Measurements from ENCODE around the gene ZC2HC1C.
"Not testable (repeated sequence)": the region's sequence is repeated elsewhere in the genome, so short reads cannot be mapped to it uniquely, and the experiment has no call there.

ZC2HC1C gene

DNA sequence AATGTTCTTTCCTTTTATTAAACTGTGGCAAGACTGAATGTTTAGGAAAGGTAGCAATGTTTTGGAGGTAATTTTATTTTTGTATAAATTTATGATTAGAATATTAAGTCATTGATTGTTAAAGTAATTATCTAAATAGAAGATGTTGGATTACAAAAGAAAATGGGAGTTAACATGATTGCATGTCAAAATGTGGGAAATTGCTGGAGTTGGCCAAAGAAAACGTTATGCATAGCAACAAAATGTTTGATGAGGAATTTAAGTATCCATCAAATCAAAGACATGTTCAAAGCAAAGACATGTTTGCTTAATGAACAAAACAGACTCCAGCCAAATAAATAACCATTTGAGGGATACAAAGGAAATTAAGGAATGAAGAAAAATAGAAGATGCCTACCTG, 15.0 kb upstream of the ZC2HC1C start:
- no peak for DNase-seq (ENCODE audit: low read depth)

GRCh38 chr14:75059642-75060041, 9.8 kb upstream of the ZC2HC1C start:
- no peak for DNase-seq (ENCODE audit: low read depth)

DNA sequence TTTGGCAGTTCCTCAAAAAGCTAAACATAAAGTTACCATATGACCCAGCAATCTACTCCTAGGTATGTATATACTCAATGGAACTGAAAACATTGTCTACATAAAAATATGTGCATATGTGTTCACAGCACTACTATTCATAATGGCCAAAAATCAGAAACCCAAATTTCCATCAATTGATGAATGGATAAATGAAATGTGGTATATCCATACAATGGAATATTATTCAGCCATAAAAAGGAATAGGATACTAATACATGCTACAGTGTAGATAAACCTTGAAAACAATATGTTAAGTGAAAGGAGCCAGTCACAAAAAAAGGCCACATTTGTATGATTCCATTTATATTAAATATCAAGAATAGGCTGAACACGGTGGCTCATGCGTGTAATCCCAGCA, 9.0 kb upstream of the ZC2HC1C start:
- no peak for DNase-seq (ENCODE audit: low read depth)

DNA sequence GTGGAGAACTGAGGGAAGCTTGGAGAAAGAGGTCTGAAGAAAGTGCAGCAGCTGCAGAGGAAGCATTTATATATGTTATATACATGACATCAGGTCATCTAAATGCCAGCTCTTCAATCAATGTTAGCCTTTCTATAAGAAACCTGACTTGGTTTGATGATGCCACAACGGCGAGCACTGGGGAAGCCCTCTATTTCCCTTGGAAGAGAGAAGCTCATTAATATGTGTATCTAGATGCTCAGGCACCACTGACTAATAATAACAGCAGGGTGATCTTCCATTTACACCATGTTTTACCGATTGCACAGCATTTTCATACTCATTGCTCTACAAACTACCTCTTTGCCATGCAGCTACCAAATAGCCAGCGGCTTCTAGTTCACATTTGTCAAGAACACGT, 6.4 kb upstream of the ZC2HC1C start:
- no peak for DNase-seq (ENCODE audit: low read depth)

DNA sequence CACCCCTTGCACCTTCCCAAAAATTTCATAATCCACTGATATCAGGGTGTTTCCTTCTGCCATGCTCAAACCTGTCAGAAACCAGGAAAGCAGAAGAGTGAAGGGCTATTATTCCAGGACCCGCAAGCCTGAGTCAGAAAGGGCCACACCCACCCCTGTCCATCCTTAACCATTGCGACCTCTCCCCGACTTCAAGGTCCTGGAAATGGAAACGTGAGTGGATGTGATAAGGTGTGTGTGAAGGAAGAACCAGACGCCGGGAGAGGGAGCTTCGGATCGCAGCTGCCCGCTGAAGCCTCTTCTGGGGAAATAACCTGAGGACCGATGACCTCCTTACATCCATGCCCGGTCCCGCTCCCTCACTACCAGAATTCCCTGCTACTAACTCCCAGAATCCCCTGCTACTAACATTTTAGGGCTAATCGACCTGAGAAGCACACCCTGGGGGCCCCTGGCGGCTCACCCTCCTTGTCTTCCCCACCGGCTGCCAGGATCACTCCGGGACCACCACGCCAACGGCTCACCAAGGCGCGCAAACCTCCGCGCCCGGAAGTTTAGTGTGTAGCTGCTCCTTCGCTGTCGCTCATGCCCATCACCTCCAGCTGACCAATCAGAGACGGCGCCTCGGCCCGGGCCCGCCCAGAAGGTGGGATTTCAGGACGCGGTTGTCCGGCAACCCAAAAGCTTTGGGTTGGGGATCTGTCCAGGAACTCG, 5.8 kb upstream of the ZC2HC1C start, which contains the start of gene ACYP1:
TSS of gene ACYP1 (minus strand) at position 534 of the 714 bp plus-strand sequence. CDS start at position 63, 471 bp downstream.
- DNase-seq (ENCODE audit: low read depth): peak; percentile 79

DNA sequence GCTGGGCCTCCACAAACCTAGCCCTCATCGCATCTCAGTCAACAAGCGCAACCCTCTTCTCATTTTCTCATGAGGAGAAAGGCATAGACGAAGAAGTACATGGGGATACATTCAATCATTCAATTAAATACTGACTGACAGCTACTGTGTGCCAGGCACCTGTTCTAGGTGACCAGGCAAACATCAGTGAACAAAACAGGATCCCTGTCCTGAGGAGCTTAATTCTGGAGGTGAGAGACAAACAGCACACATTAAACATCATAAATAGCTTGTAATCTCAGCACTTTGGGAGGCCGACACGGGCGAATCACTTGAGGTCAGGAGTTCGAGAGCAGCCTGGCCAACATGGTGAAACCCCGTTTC, 5.3 kb upstream of the ZC2HC1C start:
- DNase-seq (ENCODE audit: low read depth): no peak

DNA sequence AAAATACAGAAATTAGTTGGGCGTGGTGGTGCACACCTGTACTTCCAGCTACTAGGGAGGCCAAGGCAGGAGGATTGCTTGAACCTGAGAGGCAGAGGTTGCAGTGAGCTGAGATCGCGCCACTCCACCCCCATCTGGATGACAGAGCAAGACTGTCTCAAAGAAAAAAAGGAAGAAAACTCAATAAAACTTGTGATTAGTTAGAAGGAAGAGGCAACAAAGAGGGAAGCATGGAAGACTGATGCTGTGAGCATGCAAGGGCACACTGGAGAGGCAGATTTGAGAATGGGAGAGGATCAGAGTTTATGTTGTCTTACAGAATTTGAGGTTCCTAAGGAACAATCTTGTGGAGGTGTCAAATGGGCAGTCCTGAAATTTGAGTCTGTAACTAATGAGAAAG, 2.8 kb upstream of the ZC2HC1C start:
- DNase-seq (ENCODE audit: low read depth): no peak

DNA sequence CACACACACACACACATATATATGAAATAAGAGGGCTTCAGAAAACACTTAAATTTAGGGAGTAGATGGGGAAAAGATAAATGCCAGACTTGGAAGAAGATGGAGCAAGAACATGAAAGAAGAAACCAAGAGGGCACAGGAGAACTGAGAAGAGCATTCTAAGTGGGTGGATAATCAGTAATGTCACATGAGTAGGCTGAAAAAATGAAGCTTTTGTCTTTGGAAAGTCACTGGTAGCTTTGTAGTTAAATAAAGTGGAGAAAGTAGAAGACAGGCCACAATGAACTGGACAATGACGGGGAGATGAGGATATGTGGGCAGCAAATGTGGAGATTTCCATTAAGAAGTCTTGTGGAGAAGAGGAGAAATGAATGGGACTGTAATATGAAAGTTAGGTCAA, 2.2 kb upstream of the ZC2HC1C start:
- DNase-seq (ENCODE audit: low read depth): no peak

DNA sequence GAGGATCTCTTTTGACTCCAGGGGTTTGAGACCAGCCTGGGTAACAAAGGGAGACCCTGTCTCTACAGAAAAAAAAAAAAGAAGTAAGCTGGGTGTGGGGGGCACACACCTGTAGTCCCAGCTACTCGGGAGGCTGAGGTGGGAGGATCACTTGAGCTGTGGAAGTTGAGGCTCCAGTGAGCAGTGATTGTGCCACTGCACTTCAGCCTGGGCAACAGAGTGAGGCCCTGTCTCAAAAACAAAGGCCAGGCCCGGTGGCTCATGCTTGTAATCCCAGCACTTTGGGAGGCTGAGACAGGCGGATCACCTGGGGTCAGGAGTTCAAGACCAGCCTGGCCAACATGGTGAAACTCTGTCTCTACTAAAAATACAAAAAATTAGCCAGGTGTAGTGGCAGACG, 1.7 kb upstream of the ZC2HC1C start:
- DNase-seq (ENCODE audit: low read depth): not testable (repeated sequence)

DNA sequence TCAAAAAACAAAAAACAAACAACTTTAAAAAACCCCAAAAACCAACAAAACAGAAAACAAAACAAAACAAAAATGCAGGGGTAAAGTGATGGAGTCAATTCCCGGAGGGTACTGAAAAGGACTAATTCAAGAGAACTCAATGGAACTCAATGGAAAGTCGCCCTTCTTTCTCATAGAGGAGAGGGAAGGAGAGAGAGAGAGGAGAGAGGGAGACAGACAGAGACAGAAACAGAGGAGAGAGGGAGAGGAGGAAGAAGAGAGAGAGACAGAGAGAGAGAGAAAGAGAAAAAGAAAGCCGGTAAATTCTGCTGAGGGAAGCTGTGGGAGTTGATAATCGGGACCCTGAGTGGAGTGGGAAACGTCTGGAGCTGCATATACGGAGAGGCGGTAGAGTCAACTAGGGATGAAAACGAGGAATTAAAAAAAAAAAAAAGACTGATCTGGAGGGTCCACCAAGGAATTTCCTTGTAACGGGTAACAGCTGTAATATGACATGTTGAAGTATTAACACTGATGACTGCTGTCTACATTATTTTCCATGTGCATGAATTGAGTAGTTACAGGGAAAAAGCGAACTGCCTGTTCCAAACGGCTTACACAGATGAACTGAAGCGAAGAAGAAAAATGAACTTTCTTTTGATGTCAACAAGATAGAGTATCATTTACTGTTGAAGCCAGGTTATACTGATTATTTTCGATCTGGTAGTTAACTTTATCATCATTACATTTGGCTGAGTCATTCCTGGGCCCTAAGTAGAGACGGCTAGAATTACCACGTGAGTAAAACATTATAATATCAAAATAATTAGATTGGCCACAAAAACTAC, 934 bp upstream of the ZC2HC1C start:
- no peak for DNase-seq (ENCODE audit: low read depth)

DNA sequence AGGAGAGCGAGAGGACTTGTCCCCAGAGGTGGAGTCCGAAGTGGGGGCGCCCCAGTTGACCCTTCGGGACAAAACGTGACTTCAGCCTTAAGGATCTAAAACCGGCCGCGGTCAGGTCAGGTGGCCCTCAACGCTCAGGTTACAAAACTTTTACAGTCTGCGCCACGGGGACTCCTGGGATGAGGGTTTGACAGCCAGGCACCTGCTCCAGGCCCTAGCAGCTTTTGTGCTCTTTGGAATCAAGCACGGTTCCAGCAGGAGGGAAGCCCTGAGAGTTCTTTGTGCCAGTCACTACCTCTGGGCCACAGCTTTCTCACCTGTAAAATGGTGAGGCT, 337 bp downstream of the ZC2HC1C start:
- DNase-seq (ENCODE audit: low read depth): no peak

- no peak for DNase-seq (ENCODE audit: low read depth)
These were observed 942 bp downstream of the ZC2HC1C start for GRCh38 chr14:75070383-75070782.

GRCh38 chr14:75077794-75078193, 8.4 kb downstream of the ZC2HC1C start:
- no peak for DNase-seq (ENCODE audit: low read depth)

GRCh38 chr14:75079521-75079920, 10.1 kb downstream of the ZC2HC1C start:
- no peak for DNase-seq (ENCODE audit: low read depth)

DNA sequence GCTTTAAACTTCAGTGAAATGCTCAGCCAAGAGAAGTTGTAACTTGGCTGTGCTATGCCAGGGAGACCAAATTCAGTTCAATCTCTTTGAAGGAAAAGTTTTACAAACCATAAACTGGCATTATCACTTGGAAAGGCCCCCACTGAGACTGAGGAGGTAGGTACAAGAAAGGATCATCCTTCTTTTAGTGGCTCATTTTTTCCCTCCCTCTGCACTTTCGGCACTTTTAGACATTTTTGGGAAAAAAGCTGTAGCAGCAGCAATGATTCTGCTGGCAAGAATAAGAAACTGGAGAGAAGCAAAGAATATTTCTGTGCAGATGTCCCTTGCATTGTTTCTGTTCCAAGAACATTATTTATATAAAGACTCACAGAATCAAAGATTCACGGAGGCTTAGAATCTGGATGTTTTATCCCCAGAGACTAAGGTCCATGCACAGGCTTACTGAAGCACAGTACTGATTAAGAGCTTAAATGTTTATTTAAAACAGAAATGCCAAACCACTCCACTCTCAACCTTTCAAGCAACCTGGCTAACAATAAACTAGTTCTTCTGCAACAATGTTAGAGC, 12.3 kb downstream of the ZC2HC1C start:
- no peak for DNase-seq (ENCODE audit: low read depth)

DNA sequence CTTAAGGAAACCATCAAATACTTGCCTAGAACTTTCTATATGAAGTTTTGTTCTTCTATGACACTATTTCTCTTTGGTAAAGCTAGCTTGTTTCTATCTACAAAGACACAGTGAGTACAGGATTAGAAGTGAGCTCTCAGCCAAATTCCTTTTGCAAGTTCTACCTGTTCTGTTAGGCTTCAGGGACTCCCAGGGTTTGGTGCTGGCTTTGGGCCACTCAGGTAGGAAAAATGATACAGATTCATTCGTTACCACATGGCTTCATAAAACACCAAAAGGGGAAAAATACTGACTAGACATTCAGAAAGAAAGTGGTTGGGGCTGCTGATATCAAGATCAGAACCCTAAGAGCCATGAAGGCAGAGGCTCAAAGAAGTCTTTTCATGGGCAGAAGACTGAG, 13.8 kb downstream of the ZC2HC1C start:
- DNase-seq (ENCODE audit: low read depth): no peak

GRCh38 chr14:75084513-75084912, 15.1 kb downstream of the ZC2HC1C start:
- DNase-seq (ENCODE audit: low read depth): no peak

DNA sequence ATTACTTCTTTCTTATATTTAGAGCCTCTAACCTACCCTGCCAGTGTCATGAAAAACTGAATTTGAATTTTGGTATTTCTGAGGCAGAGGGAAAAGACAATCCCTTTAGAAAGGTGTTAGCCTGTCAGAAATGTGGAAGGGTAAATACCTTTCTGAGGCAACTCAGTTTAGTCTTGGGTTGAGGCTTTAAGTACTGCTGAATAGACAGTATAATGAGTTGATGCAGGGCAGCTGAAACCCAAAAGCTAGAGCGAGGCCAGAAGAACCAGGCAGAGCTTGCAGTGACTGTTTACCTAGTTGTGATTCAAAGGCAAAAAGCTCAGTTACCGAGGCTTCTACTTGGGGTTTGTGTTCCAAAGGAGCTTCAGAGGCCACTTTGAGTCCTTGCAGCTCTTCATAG, 18.7 kb downstream of the ZC2HC1C start:
- DNase-seq (ENCODE audit: low read depth): no peak

- DNase-seq (ENCODE audit: low read depth): no peak
These were observed 19.3 kb downstream of the ZC2HC1C start for GRCh38 chr14:75088566-75089373.

DNA sequence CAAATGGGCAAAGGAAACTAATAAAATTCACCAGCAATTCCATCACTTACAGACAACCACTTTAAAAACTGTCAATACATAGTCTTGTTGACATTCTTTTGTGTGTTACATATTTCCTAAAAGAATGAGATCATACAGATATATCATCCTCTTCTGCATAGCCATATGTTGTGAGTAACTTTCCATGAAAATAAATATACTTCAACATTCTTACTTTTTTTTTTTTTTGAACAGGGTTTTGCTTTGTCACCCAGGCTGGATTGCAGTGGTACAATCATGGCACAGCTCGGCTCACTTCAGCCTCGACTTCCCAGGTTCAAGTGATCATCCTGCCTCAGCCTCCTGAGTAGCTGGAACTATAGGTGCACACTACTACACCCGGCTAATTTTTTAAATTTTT, 20.9 kb downstream of the ZC2HC1C start:
- DNase-seq (ENCODE audit: low read depth): no peak

DNA sequence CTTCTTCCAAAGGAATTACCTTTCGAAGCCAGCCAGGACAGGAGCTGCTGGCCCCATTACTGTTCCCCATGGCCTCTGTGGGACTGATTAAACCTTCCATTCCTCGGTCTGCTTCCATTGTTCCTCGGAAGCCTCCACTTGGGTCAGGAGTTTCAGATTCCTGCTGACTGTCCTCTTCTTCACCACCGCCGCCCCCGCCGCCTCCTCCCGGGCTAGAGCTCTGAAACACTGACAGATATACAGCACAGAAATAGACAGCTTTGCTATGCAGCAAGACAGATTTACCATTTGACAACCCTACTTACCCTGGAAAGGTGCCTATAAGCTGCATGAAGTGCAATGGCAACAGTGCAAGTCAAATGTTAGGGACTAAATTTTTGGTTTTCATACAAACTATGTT, 21.8 kb downstream of the ZC2HC1C start:
- no peak for DNase-seq (ENCODE audit: low read depth)

GRCh38 chr14:75092698-75093097, 23.3 kb downstream of the ZC2HC1C start:
- no peak for DNase-seq (ENCODE audit: low read depth)

DNA sequence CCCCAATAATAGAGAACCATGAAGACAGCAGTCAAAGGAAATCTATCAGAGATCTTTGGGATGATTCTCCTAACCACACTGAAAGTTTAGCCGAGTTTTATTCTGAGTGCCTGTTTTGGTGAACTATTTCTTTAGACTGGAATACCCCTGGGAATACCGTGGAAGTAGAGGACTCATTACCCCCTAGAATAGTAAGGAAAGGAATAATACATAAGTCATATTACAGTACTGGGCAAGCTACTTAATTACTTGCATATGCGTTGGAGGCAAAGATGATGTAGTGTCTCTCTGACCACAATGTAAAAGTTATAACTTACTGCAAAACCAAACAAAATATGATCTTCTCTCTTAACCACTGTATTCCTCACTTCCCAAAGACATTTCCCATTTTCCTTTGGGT, 25.5 kb downstream of the ZC2HC1C start:
- no peak for DNase-seq (ENCODE audit: low read depth)

Data from stimulated activated CD8-positive, alpha-beta memory T cell treated with anti-CD3 and anti-CD28 coated beads, Interleukin-12 subunit alpha, Interleukin-12 subunit beta, amount 100 ng/mL, for 4 hours (primary cell).